Ovary (tissue), 9 donors: ENCODE measurements around the gene LRP2. TPM values are rescaled to one million over a fixed set of nuclear protein-coding genes. Genes with fewer than 3 reads are reported as not detected.

Experiments
- DNase-seq, 5 donors: peaks; one replicate each; pipeline ENCODE4 v3.0.0-alpha.2; 2019 to 2020
- H3K27ac ChIP-seq, 2 donors: fragments of 200-600 bp; one replicate each; pipeline versions ENCODE4 v1.5.1 to v1.8.0; 2019 to 2022
- H3K27me3 ChIP-seq: fragments of 200-600 bp; one replicate; pipeline ENCODE4 v1.8.0; 2022
- H3K36me3 ChIP-seq: fragments of 200-600 bp; sonication (generic); one replicate; pipeline ENCODE4 v1.5.1; 2019
- H3K4me1 ChIP-seq: one replicate; pipeline ENCODE4 v1.8.1; 2013; ENCODE audit warnings: mild to moderate bottlenecking, moderate library complexity; ENCODE audit not compliant: insufficient read depth
- H3K4me3 ChIP-seq: fragments of 200-600 bp; sonication (generic); one replicate; pipeline ENCODE4 v1.5.1; 2017
- H3K9me3 ChIP-seq, 2 donors: fragments of 200-600 bp in 1 of 2; sonication (generic) in 1 of 2; one replicate each; pipeline versions ENCODE4 v1.5.1 to v1.8.1; 2013 to 2019; ENCODE audit warnings: mild to moderate bottlenecking in 1 of 2, moderate library complexity in 1 of 2
- CTCF ChIP-seq, 3 donors: fragments of 450-650 bp in 2 of 3; fragments of 200-600 bp in 1 of 3; IDR thresholded peaks; one replicate each; pipeline versions ENCODE4 v1.5.1 to v1.8.0; 2016 to 2022; ENCODE audit warnings: antibody characterized with exemption in 3 of 3, mild to moderate bottlenecking in 1 of 3
- EP300 ChIP-seq: sonication (generic); formaldehyde crosslinking; IDR thresholded peaks from one replicate; pipeline ENCODE4 v1.6.1; 2017; ENCODE audit warnings: antibody characterized with exemption
- POLR2A ChIP-seq: fragments of 450-650 bp; IDR thresholded peaks from one replicate; pipeline ENCODE4 v1.6.1; 2017; ENCODE audit warnings: antibody characterized with exemption, mild to moderate bottlenecking, moderate library complexity
- WGBS, 3 donors: extraction: QIAGEN DNeasy Blood & Tissue Kit in 1 of 3; methylation state at CpG; one replicate each; pipeline versions ENCODE4 v1.1.5 to v1.1.7; 2013 to 2017; 5-methylcytosine and 5-hydroxymethylcytosine counted together
- intact Hi-C, 4 donors: fragments of 100-400 bp; cut with DNase I; formaldehyde crosslinking; loops; one replicate each; pipeline versions ENCODE4 v1.11.0 to v1.15.1; 2022 to 2023
- polyA plus RNA-seq, 2 donors: library from polyadenylated mRNA; stranded (reverse); fragments of 200-250 nt in 1 of 2; fragments of 350-450 nt in 1 of 2; fragmentation: Illumina TruSeq in 1 of 2; extraction: RNeasy Lipid Tissue Mini Kit (QIAGEN cat#74804) in 1 of 2; gene quantifications; one replicate each; pipeline ENCODE4 v1.2.3, GENCODE V29; 2013 to 2014
- total RNA-seq, 7 donors: library from RNA; depleted of rRNA in 2 of 7; stranded (reverse); fragments of >200 nt in 2 of 7; fragmentation: NEBNext Ultra II Directional in 3 of 7; extraction: Animal tissue kit (Norgen Biotek cat#: 25700) in 3 of 7; gene quantifications; one replicate each; pipeline versions ENCODE4 v1.1.0 to v1.2.4, GENCODE V29; 2016 to 2023
- donor health status: DM: no; HTN: no; CAD: no; lungs with moderate emphysema.
- donor health status: DM: no; HTN: no; CAD: no.
- donor health status: Bipolar disorder and iron deficiency.
- donor health status: DM: yes; HTN: yes; CAD: no.
- donor health status: DM: no; HTN: no; CAD: no.
- donor health status: DM: yes; HTN: yes; CAD: no.

The LRP2 gene
- total and polyA plus RNA-seq, 9 donors = 0.01 to 13.4 (median 0.24) TPM

- 56 to 66% (median 57%) methylated on average over 3 of the region's 3 CpGs for WGBS, 3 donors
- Histone ChIP-seq H3K4me1 (no peaks in the 10 kb centered on the region), H3K9me3 (no peaks in the 10 kb centered on the region), H3K27ac (no peak overlapping the region), H3K36me3 (no peaks in the 10 kb centered on the region), H3K27me3 (no peaks in the 10 kb centered on the region), H3K4me3 (no peak overlapping the region)
- no peak for TF ChIP-seq POLR2A
- TF ChIP-seq CTCF (IDR thresholded peaks at IDR 0.05) = no peak
- no peak for TF ChIP-seq EP300
- no peak for DNase-seq
- intact Hi-C loops = no loop called here
Observed at GRCh38 chr2:169108099-169108884, 254.0 kb downstream of the LRP2 start.

GRCh38 chr2:169107645-169108044 is 254.7 kb downstream of the LRP2 start:
- Histone ChIP-seq H3K27me3 (no peaks in the 10 kb centered on the region), H3K36me3 (no peaks in the 10 kb centered on the region), H3K9me3 (no peaks in the 10 kb centered on the region), H3K4me1 (no peaks in the 10 kb centered on the region), H3K4me3 (no peak overlapping the region), H3K27ac (no peak overlapping the region)
- no peak for TF ChIP-seq POLR2A
- TF ChIP-seq CTCF (IDR thresholded peaks at IDR 0.05) = no peak
- no peak for TF ChIP-seq EP300
- WGBS, 3 donors = 66 to 78% (median 77%) methylated on average over 2 of the region's 2 CpGs
- intact Hi-C loops = no loop called here
- DNase-seq = no peak

GRCh38 chr2:169106563-169107545 is 255.5 kb downstream of the LRP2 start:
- intact Hi-C loops = no loop called here
- TF ChIP-seq CTCF (IDR thresholded peaks at IDR 0.05) = no peak
- no peak for TF ChIP-seq POLR2A
- no peak for TF ChIP-seq EP300
- Histone ChIP-seq H3K4me3 (no peak overlapping the region), H3K4me1 (no peaks in the 10 kb centered on the region), H3K27me3 (no peaks in the 10 kb centered on the region), H3K36me3 (no peaks in the 10 kb centered on the region), H3K9me3 (no peaks in the 10 kb centered on the region), H3K27ac (no peak overlapping the region)
- no peak for DNase-seq
- 80 to 84% (median 83%) methylated on average over 6 of the region's 6 CpGs for WGBS, 3 donors

- intact Hi-C loops = no loop called here
- no peak overlapping the region for H3K4me3 ChIP-seq
- H3K9me3 ChIP-seq = no peaks in the 10 kb centered on the region
- no peak for DNase-seq
- TF ChIP-seq EP300 (no peak), CTCF (IDR thresholded peaks at IDR 0.05) (no peak), POLR2A (no peak)
- H3K27me3 ChIP-seq = no peaks in the 10 kb centered on the region
- H3K4me1 ChIP-seq = no peaks in the 10 kb centered on the region
- 78 to 92% (median 92%) methylated on average over 2 of the region's 2 CpGs for WGBS, 3 donors
- H3K27ac ChIP-seq = no peak overlapping the region
- H3K36me3 ChIP-seq = no peaks in the 10 kb centered on the region
Observed at GRCh38 chr2:169106134-169106533, 256.2 kb downstream of the LRP2 start.
